ENCODE results near the gene VEGFA.

The VEGFA gene

DNA sequence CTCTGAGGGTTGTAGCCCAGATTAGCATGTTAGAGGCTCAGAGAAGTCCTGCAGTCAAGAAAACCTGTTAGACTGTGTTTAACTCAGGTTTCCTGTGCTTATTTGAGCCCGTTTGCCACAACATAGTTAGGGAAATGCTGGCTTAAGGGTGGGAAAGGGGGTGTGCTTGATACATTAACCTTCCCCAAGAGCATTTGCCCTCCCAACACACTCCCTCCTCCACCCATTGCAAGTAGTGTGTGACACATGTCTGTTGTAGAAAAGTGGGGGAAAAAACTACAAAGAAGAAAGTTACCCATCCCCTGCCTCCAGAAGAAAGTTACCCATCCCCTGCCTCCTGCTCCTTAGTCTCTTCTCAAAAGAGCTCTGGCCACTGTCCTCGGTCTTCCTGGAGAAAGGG is 45.7 kb upstream of the VEGFA start:
- Histone ChIP-seq H3K27me3 (ENCODE audit: insufficient read depth, poor library complexity, severe bottlenecking) (no peaks in the 10 kb centered on the region), H3K27ac (replicated peaks) (peak overlapping the region; percentile 38), H3K4me3 (replicated peaks; ENCODE audit: insufficient read depth, low read length) (no peak overlapping the region)
- no peak for DNase-seq (ENCODE audit: low read depth in 1 of 2, low spot score in 1 of 2)
- TF ChIP-seq CTCF (IDR thresholded peaks at IDR 0.05; ENCODE audit: insufficient read depth, low read length) (no peak), REST (IDR thresholded peaks at IDR 0.05; ENCODE audit: insufficient replicate concordance, low read depth) (no peak), GABPA (IDR thresholded peaks at IDR 0.05; ENCODE audit: low read depth) (no peak), SPI1 (IDR thresholded peaks at IDR 0.05; ENCODE audit: borderline replicate concordance, low read depth) (no peak), POLR2AphosphoS5 (IDR thresholded peaks at IDR 0.05; ENCODE audit: low read depth) (no peak)

DNA sequence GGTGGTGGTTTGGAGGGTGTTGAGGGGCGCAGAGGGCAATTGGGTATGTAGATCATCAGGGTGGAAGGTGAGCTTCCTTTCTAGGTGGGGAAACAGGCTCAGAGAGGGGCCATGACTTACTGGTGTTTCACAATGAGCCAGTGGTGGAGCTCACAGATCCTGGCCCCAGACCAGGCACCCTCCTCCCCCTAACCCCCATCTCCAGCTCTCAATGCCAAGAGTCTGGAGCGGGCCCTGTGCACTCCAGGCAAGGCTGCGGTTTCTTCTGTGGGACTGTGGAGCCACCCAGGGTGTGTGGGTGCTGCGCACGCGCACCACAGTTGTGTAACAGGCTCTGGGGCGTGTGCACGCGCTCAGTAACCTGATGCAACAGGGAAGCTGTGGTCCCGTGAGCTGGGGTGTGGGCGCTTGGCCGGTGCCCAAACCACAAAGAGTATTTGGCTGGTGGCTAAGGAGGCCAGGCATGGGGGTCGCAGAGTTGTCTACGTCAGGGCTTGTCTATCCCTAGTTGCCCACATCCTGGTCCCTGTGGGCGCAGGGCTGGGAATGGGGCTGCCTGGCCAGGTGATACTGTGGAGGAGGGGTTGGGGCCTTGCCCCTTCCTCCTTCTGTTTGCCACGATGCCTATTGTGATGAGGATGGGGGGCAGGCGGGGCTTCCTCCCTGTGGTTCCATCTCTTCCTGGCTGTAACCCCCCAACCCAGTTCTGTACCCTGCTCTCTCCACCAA is 44.9 kb upstream of the VEGFA start:
- H3K27me3 ChIP-seq (ENCODE audit: insufficient read depth, poor library complexity, severe bottlenecking): no peaks in the 10 kb centered on the region
- peak; percentile 99 for TF ChIP-seq POLR2AphosphoS5 (IDR thresholded peaks at IDR 0.05; ENCODE audit: low read depth)
- no peak for TF ChIP-seq CTCF (IDR thresholded peaks at IDR 0.05; ENCODE audit: insufficient read depth, low read length)
- no peak for TF ChIP-seq REST (IDR thresholded peaks at IDR 0.05; ENCODE audit: insufficient replicate concordance, low read depth)
- no peak for TF ChIP-seq GABPA (IDR thresholded peaks at IDR 0.05; ENCODE audit: low read depth)
- TF ChIP-seq SPI1 (IDR thresholded peaks at IDR 0.05; ENCODE audit: borderline replicate concordance, low read depth): no peak
- peak overlapping the region; percentile 53 for H3K27ac ChIP-seq (replicated peaks)
- peak overlapping the region; percentile 10; the same call in 1 of the 2 replicates for H3K4me3 ChIP-seq (replicated peaks; ENCODE audit: insufficient read depth, low read length)
- DNase-seq (ENCODE audit: low read depth in 1 of 2, low spot score in 1 of 2): peak; percentile 98 to 99

DNA sequence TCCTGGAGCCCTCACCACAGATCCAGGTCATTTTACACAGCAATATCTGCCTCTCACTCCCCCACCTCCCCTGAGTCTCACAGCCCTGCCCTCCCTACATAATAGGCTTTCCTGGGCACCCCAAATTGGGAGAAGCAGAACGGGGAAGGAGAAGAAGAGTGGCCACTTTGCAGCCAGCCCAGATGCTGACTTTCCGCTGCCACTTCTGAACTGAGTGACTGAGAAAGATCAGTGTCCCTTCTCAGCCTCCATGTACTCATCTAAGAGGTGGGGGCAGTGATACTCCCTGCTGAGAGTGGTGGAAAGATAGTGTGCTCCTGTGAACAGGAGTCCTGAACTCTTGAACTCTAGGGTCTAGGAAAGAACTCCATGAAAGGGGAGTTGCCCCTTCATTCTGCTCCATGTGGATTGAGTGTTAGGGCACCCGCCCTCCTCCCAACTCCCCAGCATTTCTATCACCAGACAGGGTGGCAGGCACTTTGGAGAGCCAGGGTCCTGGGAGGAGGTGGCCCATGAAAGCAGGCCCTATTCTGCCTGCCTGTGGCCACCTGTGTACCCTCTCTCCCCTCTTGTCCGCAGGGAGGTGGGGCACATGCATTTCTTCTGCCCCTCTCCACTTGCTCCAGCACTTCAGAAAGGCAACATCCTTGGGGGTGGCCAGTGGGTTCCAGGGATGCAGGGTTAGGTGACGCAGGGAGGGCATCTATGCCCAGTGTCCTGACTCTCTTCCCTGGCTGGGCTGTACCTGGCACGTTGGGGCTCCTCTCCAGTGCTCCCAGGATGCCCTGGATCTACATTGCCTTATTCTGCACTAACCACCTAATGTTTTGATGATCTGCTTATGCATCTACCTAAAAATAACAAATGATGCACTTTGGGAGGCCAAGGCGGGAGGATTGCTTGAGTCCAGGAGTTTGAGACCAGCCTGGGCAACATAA is 44.1 kb upstream of the VEGFA start:
- no peak overlapping the region; the same call in 1 of the 2 replicates for H3K4me3 ChIP-seq (replicated peaks; ENCODE audit: insufficient read depth, low read length)
- no peak for TF ChIP-seq REST (IDR thresholded peaks at IDR 0.05; ENCODE audit: insufficient replicate concordance, low read depth)
- TF ChIP-seq GABPA (IDR thresholded peaks at IDR 0.05; ENCODE audit: low read depth): no peak
- no peak for TF ChIP-seq CTCF (IDR thresholded peaks at IDR 0.05; ENCODE audit: insufficient read depth, low read length)
- TF ChIP-seq SPI1 (IDR thresholded peaks at IDR 0.05; ENCODE audit: borderline replicate concordance, low read depth): no peak
- no peak for TF ChIP-seq POLR2AphosphoS5 (IDR thresholded peaks at IDR 0.05; ENCODE audit: low read depth)
- H3K27ac ChIP-seq (replicated peaks): peak overlapping the region; percentile 53

More for the DNA sequence above, 44.1 kb upstream of the VEGFA start:
- no peaks in the 10 kb centered on the region for H3K27me3 ChIP-seq (ENCODE audit: insufficient read depth, poor library complexity, severe bottlenecking)
- DNase-seq (ENCODE audit: low read depth in 1 of 2, low spot score in 1 of 2): peak in 1 of 2 experiments; percentile 41

Measured in HL-60 (cell line).